CD4-positive, CD25-positive, alpha-beta regulatory T cell (primary cell): ENCODE data around the gene CAMTA1. TPM values are rescaled to one million over a fixed set of nuclear protein-coding genes. Genes with fewer than 3 reads are reported as not detected.

ENCODE experiments used
- ATAC-seq, 2 donors: fragments of 150-1000 bp; cut with Tn5 transposase; one replicate each; pipeline ENCODE4 v1.10.0; 2021; ENCODE audit warnings: low read depth in 2 of 2, moderate number of reproducible peaks in 2 of 2, moderate library complexity in 1 of 2
- DNase-seq, 3 donors: peaks; one replicate each; pipeline versions ENCODE4 v3.0.0 to v3.0.0-alpha.2; 2012 to 2022; ENCODE audit warnings: mixed read lengths in 1 of 3
- H3K27ac ChIP-seq: one replicate; pipeline ENCODE4 v1.7.0; 2013; ENCODE audit warnings: mild to moderate bottlenecking, low read length; ENCODE audit not compliant: insufficient read depth, poor library complexity, severe bottlenecking
- H3K27me3 ChIP-seq: one replicate; pipeline ENCODE4 v1.7.0; 2013; ENCODE audit warnings: low read length; ENCODE audit not compliant: control insufficient read depth, insufficient read depth
- H3K36me3 ChIP-seq: one replicate; pipeline ENCODE4 v1.7.0; 2013; ENCODE audit warnings: mild to moderate bottlenecking, low read length, moderate library complexity; ENCODE audit not compliant: control insufficient read depth, insufficient read depth
- H3K4me1 ChIP-seq: 2 replicates; pipeline ENCODE4 v1.7.0; 2013; ENCODE audit warnings: mild to moderate bottlenecking, low read length; ENCODE audit not compliant: insufficient read depth, control insufficient read depth, poor library complexity, severe bottlenecking
- H3K4me3 ChIP-seq: one replicate; pipeline ENCODE4 v1.7.0; 2013; ENCODE audit warnings: low read depth, mild to moderate bottlenecking, low read length, moderate library complexity
- H3K9me3 ChIP-seq, 2 experiments: 1 replicate in 1 of 2; 2 replicates in 1 of 2; pipeline ENCODE4 v1.7.0; 2013; ENCODE audit warnings: low read length in 2 of 2, mild to moderate bottlenecking in 1 of 2, moderate library complexity in 1 of 2; ENCODE audit not compliant: control insufficient read depth in 2 of 2
- H3K27ac Mint-ChIP-seq, 3 donors: one replicate each; pipeline ENCODE4 v1.8.0; 2020 to 2022; ENCODE audit warnings: mild to moderate bottlenecking in 3 of 3, mixed read lengths in 3 of 3, moderate library complexity in 2 of 3
- H3K27me3 Mint-ChIP-seq: one replicate; pipeline ENCODE4 v1.8.0; 2022; ENCODE audit warnings: mild to moderate bottlenecking, mixed read lengths
- H3K36me3 Mint-ChIP-seq: one replicate; pipeline ENCODE4 v1.8.0; 2020; ENCODE audit warnings: mixed read lengths
- H3K4me1 Mint-ChIP-seq, 4 donors: one replicate each; pipeline ENCODE4 v1.8.0; 2020 to 2022; ENCODE audit warnings: mixed read lengths in 4 of 4, mild to moderate bottlenecking in 1 of 4
- H3K4me3 Mint-ChIP-seq, 4 donors: one replicate each; pipeline ENCODE4 v1.8.0; 2020 to 2022; ENCODE audit warnings: mild to moderate bottlenecking in 4 of 4, mixed read lengths in 4 of 4, moderate library complexity in 3 of 4
- H3K9me3 Mint-ChIP-seq, 7 donors: one replicate each; pipeline ENCODE4 v1.8.0; 2020 to 2022; ENCODE audit warnings: mixed read lengths in 7 of 7, mild to moderate bottlenecking in 3 of 7, moderate library complexity in 2 of 7
- polyA plus RNA-seq, 4 donors: library from polyadenylated mRNA; unstranded; fragments of 300-500 nt; fragmentation: Illumina TruSeq; gene quantifications; one replicate each; pipeline ENCODE4 v1.2.3, GENCODE V29; 2021
- total RNA-seq: library from RNA; stranded (reverse); gene quantifications from one replicate; pipeline ENCODE4 v1.2.3, GENCODE V29; 2022

Gene CAMTA1
- total and polyA plus RNA-seq, 5 donors from 2014 or later, result 48.8 to 112 (median 80.0) TPM

DNA sequence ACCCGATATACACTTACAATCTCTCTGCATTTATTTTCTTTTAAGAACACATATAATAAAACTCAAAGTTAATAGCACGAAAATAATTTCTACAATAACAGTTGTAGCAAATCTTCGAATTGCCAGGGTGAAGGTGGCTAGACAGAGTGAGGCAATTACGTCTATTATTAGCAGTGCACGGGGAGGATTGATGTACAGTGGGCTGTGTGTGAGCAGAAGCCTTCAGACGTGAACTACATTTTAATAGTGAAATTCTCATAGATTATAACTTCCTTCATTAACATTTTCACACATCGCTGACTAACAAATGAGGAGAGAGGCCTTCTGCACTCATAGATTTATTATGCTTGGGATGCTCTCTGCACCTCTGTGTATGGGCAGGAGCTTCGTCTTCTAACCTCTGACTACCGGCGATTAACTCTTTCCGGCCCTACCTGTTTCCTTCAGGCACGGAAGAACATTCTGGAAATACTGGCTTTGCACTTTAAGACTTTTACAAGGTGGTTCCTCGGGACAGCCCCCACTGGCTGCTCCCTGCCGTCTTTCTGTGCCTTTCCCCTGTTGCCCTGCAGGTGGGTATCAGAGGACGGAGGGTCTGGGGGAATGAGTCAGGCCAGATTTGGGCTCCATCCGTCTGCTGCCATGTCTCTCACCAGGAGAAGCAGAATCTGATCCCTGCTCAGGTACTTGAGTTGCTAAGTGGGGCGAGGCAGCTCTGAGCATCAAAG, 200.5 kb downstream of the CAMTA1 start:
- DNase-seq (no peak), ATAC-seq (no peak)
- Histone ChIP-seq H3K36me3 (no peaks in the 10 kb centered on the region), H3K27ac (no peak overlapping the region), H3K9me3 (no peaks in the 10 kb centered on the region), H3K4me3 (no peak overlapping the region), H3K4me1 (no peaks in the 10 kb centered on the region), H3K27me3 (no peaks in the 10 kb centered on the region)
- H3K9me3 Mint-ChIP-seq, result peaks cover 0 to 4% (median 0%) of the 10 kb centered on the region in 7 donors
- H3K27me3 Mint-ChIP-seq, result no peaks in the 10 kb centered on the region
- H3K4me1 Mint-ChIP-seq, result no peaks in the 10 kb centered on the region
- H3K36me3 Mint-ChIP-seq, result no peaks in the 10 kb centered on the region
- no peak overlapping the region for H3K4me3 Mint-ChIP-seq
- H3K27ac Mint-ChIP-seq, result no peak overlapping the region

DNA sequence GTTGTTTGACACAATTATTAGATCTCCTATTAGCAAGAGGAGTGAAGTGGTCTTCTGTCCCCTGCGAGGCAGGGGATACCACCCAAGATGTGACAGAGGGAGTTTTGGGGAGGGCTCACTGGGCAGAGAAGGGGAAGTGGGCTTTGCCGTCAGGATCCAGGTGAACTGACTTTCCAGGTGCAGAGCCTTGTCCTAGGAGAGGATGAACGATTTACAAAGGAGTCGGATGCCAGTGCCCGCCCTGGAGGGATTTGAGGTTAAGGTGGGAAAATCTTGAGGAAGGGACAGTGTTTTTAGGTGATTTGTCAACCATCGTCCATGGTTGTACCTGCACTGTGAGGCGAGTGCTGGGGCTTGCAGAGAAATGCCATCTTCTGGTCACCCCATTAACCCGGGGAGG, 201.0 kb downstream of the CAMTA1 start:
- H3K27ac ChIP-seq, result no peak overlapping the region
- Mint-ChIP-seq H3K36me3 (no peaks in the 10 kb centered on the region), H3K4me3 (no peak overlapping the region), H3K4me1 (no peaks in the 10 kb centered on the region), H3K27me3 (no peaks in the 10 kb centered on the region), H3K27ac (no peak overlapping the region), H3K9me3 (peaks cover 0 to 4% (median 0%) of the 10 kb centered on the region in 7 donors)
- no peak for DNase-seq
- no peak for ATAC-seq
- H3K4me1 ChIP-seq, result no peaks in the 10 kb centered on the region
- H3K9me3 ChIP-seq, result no peaks in the 10 kb centered on the region
- no peaks in the 10 kb centered on the region for H3K36me3 ChIP-seq
- no peak overlapping the region for H3K4me3 ChIP-seq
- H3K27me3 ChIP-seq, result no peaks in the 10 kb centered on the region

DNA sequence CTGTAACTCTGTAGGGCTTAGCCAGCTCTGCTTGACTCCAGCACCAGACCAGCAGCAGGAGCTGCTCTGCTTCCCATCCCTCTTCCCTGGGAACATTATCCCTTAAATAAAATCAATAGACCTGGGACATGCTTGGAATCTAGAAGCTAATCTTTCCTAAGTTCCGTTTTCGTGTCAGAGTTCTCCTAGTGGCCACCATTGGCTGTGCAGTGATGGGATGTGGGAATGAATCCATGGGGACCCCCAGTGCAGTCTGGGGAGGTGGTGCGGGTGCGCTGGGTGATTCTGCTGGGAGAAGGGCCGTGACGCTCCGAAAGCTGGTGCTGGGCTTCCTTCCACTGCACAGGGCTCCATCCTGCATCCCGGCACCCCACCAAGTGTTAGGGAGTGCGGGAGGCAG, 202.7 kb downstream of the CAMTA1 start:
- no peak overlapping the region for H3K4me3 Mint-ChIP-seq
- peaks cover 0 to 4% (median 0%) of the 10 kb centered on the region in 7 donors for H3K9me3 Mint-ChIP-seq
- H3K27ac Mint-ChIP-seq, result no peak overlapping the region
- no peak overlapping the region for H3K27ac ChIP-seq
- no peaks in the 10 kb centered on the region for H3K27me3 ChIP-seq
- DNase-seq (no peak), ATAC-seq (no peak)
- no peaks in the 10 kb centered on the region for H3K36me3 Mint-ChIP-seq
- no peaks in the 10 kb centered on the region for H3K9me3 ChIP-seq
- no peaks in the 10 kb centered on the region for H3K4me1 Mint-ChIP-seq
- H3K36me3 ChIP-seq, result no peaks in the 10 kb centered on the region
- peaks cover 5% of the 10 kb centered on the region for H3K27me3 Mint-ChIP-seq
- H3K4me3 ChIP-seq, result no peak overlapping the region
- no peaks in the 10 kb centered on the region for H3K4me1 ChIP-seq

DNA sequence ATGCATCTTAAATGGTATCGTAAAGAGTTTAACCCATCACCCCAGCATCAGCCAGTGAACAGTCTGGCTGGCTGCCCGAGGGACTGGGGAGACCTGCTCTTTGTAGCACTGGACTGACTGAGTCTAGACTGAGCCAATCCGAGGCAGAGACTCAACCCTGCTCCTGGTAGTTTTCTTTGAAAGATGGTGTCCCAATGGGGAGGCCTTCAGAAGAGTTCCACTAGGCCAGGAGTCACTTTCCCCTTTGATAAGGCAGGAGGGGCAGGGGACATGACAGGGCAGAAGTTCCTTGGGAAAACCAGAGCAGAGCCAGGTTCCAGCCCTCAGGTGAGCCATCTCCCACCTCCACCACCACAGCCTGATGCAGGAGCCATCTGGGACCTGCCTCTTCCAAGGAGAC, 203.5 kb downstream of the CAMTA1 start:
- peaks cover 0 to 3% (median 1%) of the 10 kb centered on the region in 7 donors for H3K9me3 Mint-ChIP-seq
- Histone ChIP-seq H3K4me1 (no peaks in the 10 kb centered on the region), H3K27me3 (no peaks in the 10 kb centered on the region), H3K27ac (no peak overlapping the region), H3K9me3 (no peaks in the 10 kb centered on the region), H3K4me3 (no peak overlapping the region), H3K36me3 (no peaks in the 10 kb centered on the region)
- H3K4me1 Mint-ChIP-seq, result no peaks in the 10 kb centered on the region
- DNase-seq (no peak), ATAC-seq (no peak)
- H3K36me3 Mint-ChIP-seq, result no peaks in the 10 kb centered on the region
- H3K27me3 Mint-ChIP-seq, result peaks cover 11% of the 10 kb centered on the region
- H3K4me3 Mint-ChIP-seq, result no peak overlapping the region
- no peak overlapping the region for H3K27ac Mint-ChIP-seq

DNA sequence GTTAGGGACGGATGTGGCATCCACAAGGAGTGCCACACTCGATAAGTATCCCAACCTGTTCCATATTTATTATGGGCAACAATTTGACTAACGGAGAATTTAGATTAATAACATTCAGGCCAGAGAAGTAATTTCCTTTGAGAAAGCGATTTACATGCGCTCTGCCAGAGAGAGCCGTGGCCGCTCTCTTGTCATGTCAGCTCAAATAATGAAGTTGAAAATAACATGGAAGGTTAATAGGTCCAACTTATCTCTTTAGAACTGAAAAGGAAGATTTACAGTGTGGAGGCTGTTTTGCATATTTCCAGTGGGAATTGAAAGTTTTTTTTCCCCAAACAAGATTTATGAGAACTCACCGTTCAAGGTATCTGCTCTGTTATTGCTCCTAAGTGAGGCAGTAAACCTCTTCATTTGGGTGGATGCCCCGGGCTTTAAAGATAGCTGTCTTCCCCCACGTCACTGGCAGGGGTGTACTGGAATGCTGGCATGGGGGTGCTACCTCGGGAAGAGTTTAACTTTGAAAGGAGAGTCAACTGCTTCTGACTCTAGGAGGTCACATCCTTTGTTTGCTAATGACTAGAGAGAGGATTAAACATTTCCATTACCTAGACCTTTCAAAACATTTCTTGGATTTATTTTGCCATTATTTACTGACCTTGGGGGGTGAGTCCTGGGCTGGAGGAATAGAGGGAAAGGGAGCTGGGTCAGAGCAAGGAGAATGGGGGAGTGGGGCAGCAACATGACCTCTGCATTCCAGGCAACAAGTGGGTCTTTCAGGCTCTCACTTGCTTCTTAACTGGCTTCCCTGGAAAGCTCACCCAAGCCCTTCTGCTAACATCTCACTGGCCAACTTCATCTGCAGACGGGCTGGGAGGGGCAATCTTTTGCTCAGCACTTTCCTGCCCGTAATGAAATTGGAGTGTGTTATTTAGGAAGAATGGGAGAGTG, 204.2 kb downstream of the CAMTA1 start:
- Histone ChIP-seq H3K4me3 (no peak overlapping the region), H3K9me3 (no peaks in the 10 kb centered on the region), H3K36me3 (no peaks in the 10 kb centered on the region), H3K27me3 (no peaks in the 10 kb centered on the region), H3K4me1 (no peaks in the 10 kb centered on the region), H3K27ac (no peak overlapping the region)
- H3K36me3 Mint-ChIP-seq, result no peaks in the 10 kb centered on the region
- H3K27ac Mint-ChIP-seq, result no peak overlapping the region
- H3K27me3 Mint-ChIP-seq, result peaks cover 16% of the 10 kb centered on the region
- ATAC-seq (no peak), DNase-seq (no peak)
- H3K4me3 Mint-ChIP-seq, result no peak overlapping the region
- H3K4me1 Mint-ChIP-seq, result no peaks in the 10 kb centered on the region
- peaks cover 0 to 6% (median 3%) of the 10 kb centered on the region in 7 donors for H3K9me3 Mint-ChIP-seq

DNA sequence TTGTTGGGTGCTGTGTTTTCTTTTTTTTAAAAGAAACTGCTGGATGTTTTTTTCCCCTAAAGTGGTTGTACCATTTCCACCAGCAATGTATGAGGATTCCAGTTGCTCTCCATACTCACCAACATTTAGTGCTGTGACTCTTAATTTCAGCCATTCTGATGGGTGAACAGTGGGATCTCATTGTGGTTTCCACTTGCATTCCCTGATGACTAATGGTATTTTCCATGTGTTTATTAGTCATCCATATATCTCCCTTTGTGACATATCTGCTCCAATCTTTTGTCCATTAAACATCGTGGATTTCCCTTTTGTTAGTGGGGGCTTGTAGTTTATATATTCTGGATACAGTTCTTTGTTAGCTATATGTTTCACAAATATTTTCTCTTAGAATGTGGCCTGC, 206.0 kb downstream of the CAMTA1 start:
- Histone ChIP-seq H3K27ac (no peak overlapping the region), H3K9me3 (no peaks in the 10 kb centered on the region), H3K36me3 (no peaks in the 10 kb centered on the region), H3K27me3 (no peaks in the 10 kb centered on the region), H3K4me1 (no peaks in the 10 kb centered on the region), H3K4me3 (no peak overlapping the region)
- Mint-ChIP-seq H3K4me1 (no peaks in the 10 kb centered on the region), H3K4me3 (no peak overlapping the region), H3K36me3 (no peaks in the 10 kb centered on the region), H3K27me3 (peaks cover 17% of the 10 kb centered on the region), H3K27ac (no peak overlapping the region), H3K9me3 (peaks cover 0 to 6% (median 3%) of the 10 kb centered on the region in 7 donors)
- ATAC-seq (no peak), DNase-seq (no peak)

DNA sequence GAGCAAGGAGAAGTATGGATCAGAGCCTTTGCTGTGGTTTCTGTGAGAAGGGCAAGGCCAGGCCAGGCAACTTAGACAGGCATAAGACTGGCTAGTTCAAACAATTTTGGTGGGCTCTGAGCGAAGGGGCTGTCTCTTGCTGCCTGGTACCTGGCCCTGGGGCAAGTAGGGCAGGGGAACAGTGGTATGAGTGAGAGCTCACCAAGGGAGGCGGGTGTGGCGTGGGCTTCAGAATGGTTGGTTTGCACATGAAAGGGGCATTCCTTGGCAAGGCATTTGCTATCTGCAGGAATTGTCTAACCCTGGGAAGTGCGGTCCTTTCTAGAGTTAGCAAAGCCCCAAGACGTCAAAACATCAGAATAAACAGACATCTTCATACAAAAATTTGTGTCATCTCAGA, 210.5 kb downstream of the CAMTA1 start:
- Histone ChIP-seq H3K27me3 (no peaks in the 10 kb centered on the region), H3K4me1 (no peaks in the 10 kb centered on the region), H3K36me3 (no peaks in the 10 kb centered on the region), H3K27ac (no peak overlapping the region), H3K9me3 (no peaks in the 10 kb centered on the region), H3K4me3 (no peak overlapping the region)
- H3K4me3 Mint-ChIP-seq, result no peak overlapping the region
- H3K27me3 Mint-ChIP-seq, result peaks cover 17% of the 10 kb centered on the region
- DNase-seq (no peak), ATAC-seq (no peak)
- no peaks in the 10 kb centered on the region for H3K4me1 Mint-ChIP-seq
- no peak overlapping the region for H3K27ac Mint-ChIP-seq
- H3K9me3 Mint-ChIP-seq, result peaks cover 0 to 6% (median 0%) of the 10 kb centered on the region in 7 donors
- no peaks in the 10 kb centered on the region for H3K36me3 Mint-ChIP-seq
